HFF-Myc (cell line): ENCODE results near the gene CCDC28B.

Experiments
- DNase-seq: peaks from one replicate; pipeline ENCODE4 v3.0.0-alpha.2; 2011; ENCODE audit warnings: low read depth; ENCODE audit errors: extremely low read depth
- H3K4me3 ChIP-seq: replicated peaks from 2 replicates; pipeline ENCODE4 v1.5.1; 2011; ENCODE audit warnings: low read depth, mild to moderate bottlenecking, control low read depth, low read length
- TF ChIP-seq, protein P1 (sequence below): IDR thresholded peaks from 2 replicates; pipeline ENCODE4 v1.5.1; 2012; ENCODE audit warnings: mild to moderate bottlenecking, low read depth, low read length, control low read depth; ENCODE audit errors: missing control alignments

Gene CCDC28B

DNA sequence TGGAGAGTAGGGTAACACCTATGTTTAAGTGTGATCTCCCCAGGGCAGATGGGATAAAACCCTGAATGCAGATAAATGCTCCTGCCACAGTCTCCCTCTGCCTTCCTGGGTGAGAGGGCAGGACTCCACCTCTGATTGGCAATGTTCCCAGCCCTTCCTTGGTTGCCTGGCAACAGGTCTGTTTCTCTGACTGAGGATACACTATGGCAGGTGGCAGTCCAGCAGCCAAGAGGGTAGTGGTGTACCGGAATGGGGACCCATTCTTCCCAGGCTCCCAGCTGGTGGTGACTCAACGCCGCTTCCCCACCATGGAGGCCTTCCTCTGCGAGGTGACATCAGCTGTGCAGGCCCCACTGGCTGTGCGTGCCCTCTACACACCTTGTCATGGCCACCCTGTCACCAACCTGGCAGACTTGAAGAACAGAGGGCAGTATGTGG lies 8.5 kb downstream of the CCDC28B start, which contains the start of gene DCDC2B:
DCDC2B (plus strand) TSS at position 199 of the 438 bp plus-strand sequence; CDS start at position 204, 5 bp downstream.
- DNase-seq = no peak
- TF ChIP-seq, protein P1, sequence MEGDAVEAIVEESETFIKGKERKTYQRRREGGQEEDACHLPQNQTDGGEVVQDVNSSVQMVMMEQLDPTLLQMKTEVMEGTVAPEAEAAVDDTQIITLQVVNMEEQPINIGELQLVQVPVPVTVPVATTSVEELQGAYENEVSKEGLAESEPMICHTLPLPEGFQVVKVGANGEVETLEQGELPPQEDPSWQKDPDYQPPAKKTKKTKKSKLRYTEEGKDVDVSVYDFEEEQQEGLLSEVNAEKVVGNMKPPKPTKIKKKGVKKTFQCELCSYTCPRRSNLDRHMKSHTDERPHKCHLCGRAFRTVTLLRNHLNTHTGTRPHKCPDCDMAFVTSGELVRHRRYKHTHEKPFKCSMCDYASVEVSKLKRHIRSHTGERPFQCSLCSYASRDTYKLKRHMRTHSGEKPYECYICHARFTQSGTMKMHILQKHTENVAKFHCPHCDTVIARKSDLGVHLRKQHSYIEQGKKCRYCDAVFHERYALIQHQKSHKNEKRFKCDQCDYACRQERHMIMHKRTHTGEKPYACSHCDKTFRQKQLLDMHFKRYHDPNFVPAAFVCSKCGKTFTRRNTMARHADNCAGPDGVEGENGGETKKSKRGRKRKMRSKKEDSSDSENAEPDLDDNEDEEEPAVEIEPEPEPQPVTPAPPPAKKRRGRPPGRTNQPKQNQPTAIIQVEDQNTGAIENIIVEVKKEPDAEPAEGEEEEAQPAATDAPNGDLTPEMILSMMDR = no peak
- no peak within 1 kb of the TSS for H3K4me3 ChIP-seq

DNA sequence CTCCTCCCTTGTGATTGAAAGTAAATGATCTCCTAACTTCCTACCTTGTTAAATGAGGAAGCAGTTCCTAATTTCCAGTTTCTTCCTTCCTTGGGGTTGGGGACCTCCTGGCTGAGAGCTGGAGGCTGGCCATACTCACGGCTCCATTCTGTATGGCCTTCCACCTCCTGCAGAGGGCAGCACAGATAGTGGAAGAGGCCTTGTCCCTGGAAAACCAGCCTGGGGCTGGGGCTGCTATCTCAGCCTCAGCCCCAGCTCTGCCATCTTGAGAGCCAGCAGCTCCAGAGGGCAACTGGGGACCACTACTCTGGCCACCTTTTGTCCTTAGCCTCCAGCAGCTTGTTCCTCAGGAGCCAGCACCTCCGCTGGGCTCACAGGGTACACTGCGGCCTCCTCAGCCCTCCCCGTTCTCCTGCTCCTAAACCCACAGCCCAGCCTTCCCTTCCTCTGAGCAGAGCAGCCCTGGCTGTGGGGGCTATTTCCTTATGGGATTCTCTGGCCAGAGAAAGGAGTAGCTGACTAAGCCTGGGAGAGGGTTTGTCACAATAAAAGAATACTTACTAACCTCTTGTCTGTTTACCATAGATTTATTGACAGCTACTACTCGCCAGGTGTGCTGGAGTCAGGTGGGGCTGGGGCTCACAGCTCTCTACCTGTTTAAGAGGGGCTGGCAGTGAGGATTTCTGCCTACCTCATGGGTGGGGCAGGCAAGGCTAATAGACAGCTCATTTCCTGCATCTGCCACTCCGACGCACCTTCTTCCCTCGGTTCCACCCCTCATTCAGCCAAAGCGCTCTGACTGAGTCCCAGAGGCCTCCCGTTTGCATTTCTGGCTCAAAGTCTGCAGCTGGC lies 15.5 kb downstream of the CCDC28B start:
- DNase-seq = no peak
- no peak overlapping the region for H3K4me3 ChIP-seq

DNA sequence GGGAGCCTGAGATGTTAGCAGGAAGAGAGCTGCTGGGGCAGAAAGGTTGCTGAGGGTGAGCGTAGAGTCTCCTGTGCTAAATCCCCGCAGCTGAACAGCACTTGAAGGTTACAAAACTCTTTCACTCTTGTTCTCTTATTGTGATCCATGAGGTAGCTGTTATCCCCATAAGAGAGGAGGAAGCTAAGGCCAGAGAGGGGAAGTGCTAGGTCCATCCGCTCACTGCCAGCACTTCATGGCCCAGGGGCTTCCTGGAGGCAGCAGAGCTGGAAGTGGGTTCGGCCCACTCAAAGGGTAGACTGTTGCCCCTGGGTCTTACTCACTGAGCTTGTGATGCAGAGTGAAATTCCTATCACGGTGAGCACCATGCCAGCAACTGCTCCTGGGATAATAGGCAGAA lies 16.2 kb downstream of the CCDC28B start:
- TF ChIP-seq, protein P1 = no peak
- no peak overlapping the region for H3K4me3 ChIP-seq
- DNase-seq = no peak

More for the DNA sequence above, 15.5 kb downstream of the CCDC28B start:
- TF ChIP-seq, protein P1 = peak; percentile 93

DNA sequence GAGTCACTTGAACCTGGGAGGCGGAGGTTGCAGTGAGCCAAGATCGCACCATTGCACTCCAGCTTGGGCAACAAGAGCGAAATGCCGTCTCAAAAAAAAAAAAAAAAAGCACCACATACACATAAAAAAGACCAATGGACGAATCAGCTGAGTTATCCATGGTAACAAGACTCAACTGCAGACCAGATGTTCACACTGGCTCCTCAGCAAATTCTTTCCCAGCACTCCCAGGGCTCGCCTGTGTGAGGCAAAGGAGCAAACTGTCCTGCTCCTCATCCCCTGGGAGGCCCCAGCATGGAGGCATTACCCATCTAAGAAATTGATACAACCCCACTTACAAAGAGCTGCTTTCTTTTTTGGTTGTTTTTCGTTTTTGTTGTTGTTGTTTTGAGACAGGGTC lies 18.6 kb downstream of the CCDC28B start:
- DNase-seq = no peak
- H3K4me3 ChIP-seq = no peak overlapping the region
- TF ChIP-seq, protein P1 = no peak

DNA sequence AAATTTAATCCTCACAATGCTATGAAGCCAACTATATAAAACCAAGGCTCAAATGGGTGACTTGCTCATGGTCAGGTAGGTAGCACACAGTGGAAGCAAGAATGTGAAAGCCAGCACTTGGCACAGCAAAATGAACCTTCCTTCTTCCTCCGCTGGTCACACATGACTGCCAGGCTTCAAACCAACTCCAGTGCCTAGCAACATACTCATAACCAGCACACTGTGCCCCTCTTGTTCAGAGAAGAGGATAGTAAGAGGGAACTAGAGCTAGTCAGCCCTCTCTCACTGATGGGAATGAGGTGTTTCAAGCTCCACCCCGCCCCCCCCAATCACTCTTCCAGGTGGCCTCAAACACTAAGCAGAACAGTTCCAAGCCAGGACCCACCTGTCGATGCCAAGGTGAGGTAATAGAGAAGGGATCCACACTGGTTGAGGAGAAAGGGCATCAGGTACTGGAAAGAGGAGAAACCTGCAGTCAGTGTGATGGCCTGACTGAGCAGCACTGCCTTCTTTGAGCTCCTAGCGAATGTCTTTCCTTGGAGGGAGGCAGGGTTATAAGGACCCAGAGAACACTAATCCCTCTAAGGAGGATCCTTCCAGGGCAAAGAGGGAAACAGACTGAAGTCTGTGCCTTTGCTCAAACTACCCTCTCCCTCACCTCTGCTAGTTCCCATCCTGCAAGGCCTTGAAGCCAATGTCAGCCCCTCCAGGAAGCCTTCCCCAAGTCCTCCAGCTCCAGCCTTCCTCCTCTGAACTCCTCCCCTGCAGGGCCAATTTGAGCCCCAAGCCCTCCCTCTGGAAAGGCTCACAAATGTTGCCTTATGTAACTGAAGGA lies 20.6 kb downstream of the CCDC28B start:
- H3K4me3 ChIP-seq = peak overlapping the region; percentile 98
- DNase-seq = no peak
- TF ChIP-seq, protein P1 = no peak

GRCh38 chr1:32221581-32221979 lies 21.2 kb downstream of the CCDC28B start:
- H3K4me3 ChIP-seq = peak overlapping the region; percentile 98
- TF ChIP-seq, protein P1 = no peak
- DNase-seq = no peak
